Endothelial cell of umbilical vein (primary cell): ENCODE results near the gene PDE8B. TPM values are rescaled to one million over a fixed set of nuclear protein-coding genes. Genes with fewer than 3 reads are reported as not detected.
"Not testable (repeated sequence)": the region's sequence is repeated elsewhere in the genome, so short reads cannot be mapped to it uniquely, and the experiment has no call there.

Experiments used
- BruUV-seq: library from RNA; stranded (reverse); fragments of 400-500 nt; replicated peaks from 2 replicates; lab custom pipeline; 2021; lab: Mats Ljungman, UMichigan
- CTCF ChIA-PET: fragments of 300-600, 350-600 bp; sonication (Branson Sonifier 250); formaldehyde crosslinking; loops from one replicate; lab custom pipeline; 2021; ENCODE audit warnings: antibody characterized with exemption, inconsistent platforms; lab: Charles Lee
- POLR2A ChIA-PET: fragments of 300-600, 350-600 bp; sonication (Branson Sonifier 250); formaldehyde crosslinking; loops from one replicate; lab custom pipeline; 2021; ENCODE audit warnings: antibody characterized with exemption, inconsistent platforms; lab: Charles Lee
- DNase-seq: peaks from one replicate; pipeline ENCODE4 v3.0.0-alpha.2; 2011; ENCODE audit warnings: low read depth, low spot score
- FAIRE-seq: peaks from 2 replicates; lab custom pipeline; 2011; peaks lifted over from hg19 to GRCh38; lab: Jason Lieb, UNC
- H2AFZ ChIP-seq: 2 replicates; pipeline ENCODE4 v1.6.0; 2012; ENCODE audit warnings: low read depth, low read length, control low read depth, inconsistent platforms
- H3K27ac ChIP-seq: 2 replicates; pipeline ENCODE4 v1.5.1; 2011; ENCODE audit warnings: low read depth, mild to moderate bottlenecking, control low read depth, low read length, moderate library complexity; ENCODE audit not compliant: insufficient read depth
- H3K27me3 ChIP-seq, 2 experiments: 2 replicates each; pipeline versions ENCODE4 v1.6.0 to v1.6.1; 2011; ENCODE audit warnings: low read length in 2 of 2, mixed read lengths in 1 of 2; ENCODE audit not compliant: control insufficient read depth in 2 of 2, insufficient read depth in 2 of 2
- H3K36me3 ChIP-seq, 2 experiments: 2 replicates in 1 of 2; 3 replicates in 1 of 2; pipeline ENCODE4 v1.5.1; 2011; ENCODE audit warnings: low read length in 2 of 2, mild to moderate bottlenecking in 1 of 2, moderate library complexity in 1 of 2; ENCODE audit not compliant: control insufficient read depth in 2 of 2, insufficient read depth in 2 of 2; ENCODE audit errors: extremely low read depth in 1 of 2
- H3K4me1 ChIP-seq: 3 replicates; pipeline ENCODE4 v1.5.1; 2011; ENCODE audit warnings: mild to moderate bottlenecking, low read length; ENCODE audit not compliant: control insufficient read depth, insufficient read depth; ENCODE audit errors: extremely low read depth
- H3K4me2 ChIP-seq: 2 replicates; pipeline ENCODE4 v1.6.1; 2011; ENCODE audit warnings: low read length, control low read depth, mixed read lengths; ENCODE audit not compliant: insufficient read depth
- H3K4me3 ChIP-seq, 3 experiments: fragments of 200-600 bp in 1 of 3; sonication (generic), shearing (Covaris generic) in 1 of 3; replicated peaks in 1 of 3; 2 replicates each; pipeline ENCODE4 v1.5.1; 2011 to 2016; ENCODE audit warnings: control low read depth in 3 of 3, low read length in 3 of 3, mild to moderate bottlenecking in 2 of 3, inconsistent platforms in 1 of 3, low read depth in 1 of 3, moderate library complexity in 1 of 3; ENCODE audit not compliant: insufficient read depth in 1 of 3
- H3K79me2 ChIP-seq: 2 replicates; pipeline ENCODE4 v1.6.0; 2012; ENCODE audit warnings: low read length, inconsistent platforms; ENCODE audit not compliant: control insufficient read depth, insufficient read depth
- H3K9ac ChIP-seq: replicated peaks from 2 replicates; pipeline ENCODE3; 2011; ENCODE audit warnings: low read length, control low read depth; ENCODE audit not compliant: insufficient read depth; ENCODE audit errors: extremely low read depth
- H3K9me1 ChIP-seq: replicated peaks from 3 replicates; pipeline ENCODE4 v1.6.0; 2011; ENCODE audit warnings: mild to moderate bottlenecking, low read length; ENCODE audit not compliant: control insufficient read depth, insufficient read depth; ENCODE audit errors: extremely low read depth
- H3K9me3 ChIP-seq: replicated peaks from 2 replicates; pipeline ENCODE4 v1.5.1; 2012; ENCODE audit warnings: low read length, inconsistent platforms; ENCODE audit not compliant: control insufficient read depth, insufficient read depth
- H4K20me1 ChIP-seq: replicated peaks from 2 replicates; pipeline ENCODE3; 2011; ENCODE audit warnings: mild to moderate bottlenecking, low read length; ENCODE audit not compliant: control insufficient read depth, insufficient read depth; ENCODE audit errors: extremely low read depth
- CTCF ChIP-seq, 2 donors: IDR thresholded peaks; 1 replicate in 1 of 2; 2 replicates in 1 of 2; pipeline ENCODE4 v1.5.1; 2011; ENCODE audit warnings: low read length in 2 of 2, mild to moderate bottlenecking in 2 of 2, moderate library complexity in 2 of 2, control low read depth in 1 of 2, inconsistent platforms in 1 of 2, low read depth in 1 of 2; ENCODE audit not compliant: insufficient read depth in 1 of 2; ENCODE audit errors: extremely low read depth in 1 of 2
- EZH2 ChIP-seq: IDR thresholded peaks from 2 replicates; pipeline ENCODE4 v1.6.1; 2012; ENCODE audit warnings: borderline replicate concordance, low read depth, mild to moderate bottlenecking, moderate library complexity, low read length, inconsistent platforms; ENCODE audit not compliant: severe bottlenecking
- FOS ChIP-seq: IDR thresholded peaks from 2 replicates; pipeline ENCODE4 v1.6.1; 2011; ENCODE audit warnings: mild to moderate bottlenecking, low read length, moderate library complexity, borderline replicate concordance; ENCODE audit not compliant: insufficient read depth
- GATA2 ChIP-seq: IDR thresholded peaks from 2 replicates; pipeline ENCODE4 v1.7.0; 2011; ENCODE audit warnings: low read depth, mild to moderate bottlenecking, moderate library complexity, mixed read lengths, low read length; ENCODE audit not compliant: insufficient read length, insufficient read depth
- JUN ChIP-seq: IDR thresholded peaks from 2 replicates; pipeline ENCODE4 v1.6.1; 2011; ENCODE audit warnings: borderline replicate concordance, low read depth; ENCODE audit not compliant: insufficient read length, insufficient read depth
- MYC ChIP-seq: IDR thresholded peaks from one replicate; pipeline ENCODE4 v1.6.1; 2011; ENCODE audit warnings: mild to moderate bottlenecking, low read depth, low read length
- POLR2A ChIP-seq: IDR thresholded peaks from 2 replicates; pipeline ENCODE4 v1.6.1; 2012; ENCODE audit warnings: low read depth, mild to moderate bottlenecking, control low read depth, low read length
- POLR2AphosphoS5 ChIP-seq: IDR thresholded peaks from 2 replicates; pipeline ENCODE4 v1.6.1; 2012; ENCODE audit warnings: low read depth, mild to moderate bottlenecking, control low read depth, low read length, moderate library complexity; ENCODE audit not compliant: insufficient read depth
- dilution Hi-C: fragments of 300-500 bp; cut with MboI; formaldehyde crosslinking; loops from one replicate; pipeline ENCODE4 v1.15.0; 2019; ENCODE audit warnings: low sequenced_read_pairs; ENCODE audit not compliant: extremely low pct_ligation_motif_present
- intact Hi-C: fragments of 100-400 bp; cut with micrococcal nuclease; formaldehyde crosslinking; loops from one replicate; pipeline ENCODE4 v1.10.0; 2022
- polyA plus RNA-seq, 4 experiments: library from polyadenylated mRNA; depleted of rRNA in 3 of 4; stranded (reverse) in 3 of 4; unstranded in 1 of 4; fragments of >200 nt; gene quantifications; 2 replicates each; pipeline versions ENCODE4 v1.2.1 to v1.2.3, GENCODE V29; 2011 to 2012; ENCODE audit warnings: missing spikeins in 1 of 4
- total RNA-seq: library from RNA; stranded (reverse); gene quantifications from 2 replicates; pipeline ENCODE4 v1.2.3, GENCODE V29; 2021
- TF ChIP-seq, protein P1 (sequence below): IDR thresholded peaks from 2 replicates; pipeline ENCODE4 v1.6.1; 2011; ENCODE audit not compliant: insufficient read depth, insufficient read length

Gene PDE8B
- total and polyA plus RNA-seq, 2 donors (not counting 3 experiments of a cell fraction or from before 2014, with no cell fraction given), result not detected

DNA sequence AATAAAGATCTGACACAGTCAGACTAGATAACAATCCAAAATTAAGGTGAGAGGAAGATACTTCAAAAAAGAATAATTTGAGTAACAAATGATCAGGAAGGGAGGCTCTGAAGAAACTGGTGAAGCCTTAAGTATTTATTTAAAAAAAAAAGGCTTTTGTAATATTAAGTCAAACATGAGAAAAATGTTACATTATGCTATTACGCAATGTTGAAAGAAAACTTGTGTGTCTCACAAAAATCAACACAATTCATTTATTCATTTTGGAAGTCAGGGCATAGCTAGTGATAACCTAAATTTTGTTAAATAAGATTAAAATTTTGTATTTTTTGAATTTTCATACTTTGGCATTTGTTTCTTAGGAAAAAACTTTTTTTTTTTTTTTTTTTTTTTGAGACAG is 253.4 kb downstream of the PDE8B start:
- POLR2A ChIA-PET, result no interaction called here
- TF ChIP-seq, protein P1, sequence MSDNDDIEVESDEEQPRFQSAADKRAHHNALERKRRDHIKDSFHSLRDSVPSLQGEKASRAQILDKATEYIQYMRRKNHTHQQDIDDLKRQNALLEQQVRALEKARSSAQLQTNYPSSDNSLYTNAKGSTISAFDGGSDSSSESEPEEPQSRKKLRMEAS, result no peak
- TF ChIP-seq JUN (no peak), CTCF (IDR thresholded peaks at IDR 0.05; ENCODE audit: extremely low read depth in 1 of 2, insufficient read depth in 1 of 2, low read depth in 1 of 2, low read length in 2 of 2) (no peak), EZH2 (no peak), POLR2A (no peak), GATA2 (no peak), FOS (no peak), POLR2AphosphoS5 (no peak), MYC (no peak)

GRCh38 chr5:77468875-77469274 is 258.4 kb downstream of the PDE8B start:
- not testable (repeated sequence) for H3K79me2 ChIP-seq

More for the DNA sequence above, 253.4 kb downstream of the PDE8B start:
- Histone ChIP-seq H3K27me3 (no peaks in the 10 kb centered on the region), H3K9ac (no peak overlapping the region), H3K79me2 (peaks cover 4% of the 10 kb centered on the region), H3K4me2 (no peak overlapping the region), H3K9me3 (no peaks in the 10 kb centered on the region), H3K9me1 (no peaks in the 10 kb centered on the region), H2AFZ (no peak overlapping the region), H3K4me3 (no peak overlapping the region), H3K27ac (no peak overlapping the region), H3K36me3 (no peaks in the 10 kb centered on the region), H3K4me1 (no peaks in the 10 kb centered on the region), H4K20me1 (no peaks in the 10 kb centered on the region)
- CTCF ChIA-PET, result no interaction called here
- no peak for FAIRE-seq
- intact Hi-C loops, result no loop called here
- DNase-seq, result no peak
- dilution Hi-C loops, result no loop called here
- no TSS peak for BruUV-seq

DNA sequence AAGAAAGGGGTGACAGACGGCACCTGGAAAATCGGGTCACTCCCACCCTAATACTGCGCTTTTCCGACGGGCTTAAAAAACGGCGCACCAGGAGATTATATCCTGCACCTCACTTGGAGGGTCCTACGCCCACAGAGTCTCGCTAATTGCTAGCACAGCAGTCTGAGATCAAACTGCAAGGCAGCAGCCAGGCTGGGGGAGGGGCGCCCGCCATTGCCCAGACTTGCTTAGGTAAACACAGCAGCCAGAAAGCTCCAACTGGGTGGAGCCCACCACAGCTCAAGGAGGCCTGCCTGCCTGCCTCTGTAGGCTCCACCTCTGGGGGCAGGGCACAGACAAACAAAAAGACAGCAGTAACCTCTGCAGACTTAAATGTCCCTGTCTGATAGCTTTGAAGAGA is 264.6 kb downstream of the PDE8B start:
- H3K4me1 ChIP-seq, H3K36me3 ChIP-seq, BruUV-seq, H3K9ac ChIP-seq, H3K27ac ChIP-seq, H2AFZ ChIP-seq, H4K20me1 ChIP-seq, DNase-seq, CTCF ChIA-PET, dilution Hi-C loops, H3K27me3 ChIP-seq, H3K9me3 ChIP-seq, H3K4me3 ChIP-seq, intact Hi-C loops, POLR2A ChIA-PET, FAIRE-seq, H3K79me2 ChIP-seq, H3K4me2 ChIP-seq, H3K9me1 ChIP-seq: not testable (repeated sequence)

More at GRCh38 chr5:77468875-77469274, 258.4 kb downstream of the PDE8B start:
- intact Hi-C loops, H3K4me3 ChIP-seq, dilution Hi-C loops, H3K9ac ChIP-seq, BruUV-seq, H3K9me3 ChIP-seq, DNase-seq, H3K9me1 ChIP-seq, H3K4me2 ChIP-seq, H3K27me3 ChIP-seq, H4K20me1 ChIP-seq, CTCF ChIA-PET, H3K4me1 ChIP-seq, POLR2A ChIA-PET, H2AFZ ChIP-seq, H3K36me3 ChIP-seq, H3K27ac ChIP-seq, FAIRE-seq: not testable (repeated sequence)
